ENCODE results near the gene PIP4K2A.

Gene PIP4K2A

GRCh38 chr10:22573820-22574569, 140.4 kb downstream of the PIP4K2A start:
- no peak for ATAC-seq
- no peak for TF ChIP-seq PPARA (CRISPR knock-in tag; IDR thresholded peaks at IDR 0.05; ENCODE audit: borderline replicate concordance)
- TF ChIP-seq ZFP30 (CRISPR knock-in tag; IDR thresholded peaks at IDR 0.05): no peak
- no peak for TF ChIP-seq POU6F1 (CRISPR knock-in tag; IDR thresholded peaks at IDR 0.05; ENCODE audit: borderline replicate concordance, low read depth)

GRCh38 chr10:22570733-22571430, 143.5 kb downstream of the PIP4K2A start:
- no peak for ATAC-seq
- TF ChIP-seq ZNF70 (CRISPR knock-in tag; IDR thresholded peaks at IDR 0.05) (no peak), OSR1 (CRISPR knock-in tag; IDR thresholded peaks at IDR 0.05) (no peak), ZFP3 (CRISPR knock-in tag; IDR thresholded peaks at IDR 0.05) (no peak), ZC3H10 (CRISPR knock-in tag; IDR thresholded peaks at IDR 0.05) (no peak), ARNTL (CRISPR knock-in tag; IDR thresholded peaks at IDR 0.05; ENCODE audit: borderline replicate concordance, low read depth) (no peak), CSRNP3 (CRISPR knock-in tag; IDR thresholded peaks at IDR 0.05) (no peak), ZNF565 (CRISPR knock-in tag; conservative IDR thresholded peaks at IDR 0.05; ENCODE audit: low read depth) (no peak), TOX (CRISPR knock-in tag; IDR thresholded peaks at IDR 0.05; ENCODE audit: borderline replicate concordance) (no peak), PPARA (CRISPR knock-in tag; IDR thresholded peaks at IDR 0.05; ENCODE audit: borderline replicate concordance) (no peak), SNAI2 (CRISPR knock-in tag; IDR thresholded peaks at IDR 0.05) (no peak), ISL1 (CRISPR knock-in tag; IDR thresholded peaks at IDR 0.05) (no peak), PATZ1 (CRISPR knock-in tag; IDR thresholded peaks at IDR 0.05; ENCODE audit: borderline replicate concordance) (no peak), CSDC2 (CRISPR knock-in tag; IDR thresholded peaks at IDR 0.05) (no peak), GLIS3 (CRISPR knock-in tag; IDR thresholded peaks at IDR 0.05) (no peak), ZFP30 (CRISPR knock-in tag; IDR thresholded peaks at IDR 0.05) (no peak)

GRCh38 chr10:22570234-22570633, 144.1 kb downstream of the PIP4K2A start:
- no peak for TF ChIP-seq OSR1 (CRISPR knock-in tag; IDR thresholded peaks at IDR 0.05)
- TF ChIP-seq POU6F1 (CRISPR knock-in tag; IDR thresholded peaks at IDR 0.05; ENCODE audit: borderline replicate concordance, low read depth): no peak
- TF ChIP-seq SNAI2 (CRISPR knock-in tag; IDR thresholded peaks at IDR 0.05): no peak
- no peak for TF ChIP-seq TSHZ2 (CRISPR knock-in tag; IDR thresholded peaks at IDR 0.05)
- TF ChIP-seq ZNF70 (CRISPR knock-in tag; IDR thresholded peaks at IDR 0.05): no peak
- TF ChIP-seq ZFP3 (CRISPR knock-in tag; IDR thresholded peaks at IDR 0.05): no peak
- ATAC-seq: no peak

Measured in SK-N-SH treated with all-trans-retinoic acid at 6 μM for 48 hours (cell line).